Posterior vena cava (tissue), 2 donors: Measurements from ENCODE around the gene NGDN. TPM values are rescaled to one million over a fixed set of nuclear protein-coding genes. Genes with fewer than 3 reads are reported as not detected.
A peak's percentile ranks its signal among the peaks of the same experiment; 100 is the strongest.

Experiments used
- DNase-seq: peaks from one replicate; pipeline ENCODE4 v3.0.0-alpha.2; 2020; ENCODE audit warnings: low spot score
- intact Hi-C, 2 donors: fragments of 100-400 bp; cut with DNase I; formaldehyde crosslinking; loops; one replicate each; pipeline versions ENCODE4 v1.14.1 to v1.14.2; 2022 to 2023
- total RNA-seq, 2 donors: library from RNA; stranded (reverse); fragmentation: NEBNext Ultra II Directional; extraction: Animal tissue kit (Norgen Biotek cat#: 25700); gene quantifications; one replicate each; pipeline ENCODE4 v1.2.1, GENCODE V29; 2021
- donor health status: DM: yes; HTN: yes; CAD: no.
- donor health status: DM: yes; HTN: yes; CAD: no.

Gene NGDN
- total RNA-seq, 2 donors from 2014 or later, result 27.8 to 28.4 TPM

GRCh38 chr14:23513005-23513817 lies 43.7 kb downstream of the NGDN start:
- DNase-seq, result no peak
- intact Hi-C loops, result no loop called here

DNA sequence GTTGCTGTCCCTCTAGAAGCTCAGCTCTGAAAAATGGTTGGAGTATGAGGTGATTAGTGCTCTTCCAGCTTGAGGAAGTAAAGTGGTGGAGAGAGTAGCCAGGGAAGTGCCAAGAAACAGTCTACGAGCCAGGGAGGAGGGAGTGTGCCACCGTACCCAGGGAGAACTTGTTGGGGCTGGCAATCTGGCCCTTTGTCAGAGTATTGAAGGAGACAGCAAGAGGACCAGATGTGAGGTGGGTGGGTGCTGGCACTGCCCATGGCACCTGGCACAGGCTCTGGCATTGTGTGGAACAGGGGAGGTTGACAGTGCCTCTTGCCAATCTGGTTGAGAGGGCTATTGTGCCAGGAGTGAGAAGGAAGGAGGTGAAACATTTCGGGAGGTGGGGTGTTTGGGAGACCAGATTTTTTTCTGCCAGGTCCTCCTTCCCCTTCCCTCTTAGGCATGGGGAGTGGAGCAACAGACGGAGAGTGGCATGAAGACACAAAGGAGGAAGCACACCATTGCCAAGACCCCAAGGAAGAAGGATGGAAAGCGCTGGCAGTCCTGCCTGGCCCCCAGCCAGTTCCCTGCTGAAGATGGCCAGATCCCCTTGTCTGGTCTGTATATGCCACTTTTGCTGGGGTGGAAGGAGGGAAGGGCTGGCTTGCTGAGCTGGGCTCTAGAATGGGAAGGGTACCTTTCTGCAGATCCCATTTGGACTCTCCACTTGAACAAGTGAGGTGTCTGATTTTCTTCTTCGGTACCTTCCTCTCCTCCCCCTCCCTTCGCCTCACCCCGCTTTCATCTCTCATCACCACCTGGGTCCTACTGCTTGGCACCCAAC lies 44.5 kb downstream of the NGDN start:
- DNase-seq, result no peak
- intact Hi-C loops, result no loop called here

GRCh38 chr14:23514644-23514957 lies 45.1 kb downstream of the NGDN start:
- intact Hi-C loops, result no loop called here
- DNase-seq, result no peak

- DNase-seq, result no peak
- intact Hi-C loops, result no loop called here
Measured at GRCh38 chr14:23517650-23518326, 48.3 kb downstream of the NGDN start.

DNA sequence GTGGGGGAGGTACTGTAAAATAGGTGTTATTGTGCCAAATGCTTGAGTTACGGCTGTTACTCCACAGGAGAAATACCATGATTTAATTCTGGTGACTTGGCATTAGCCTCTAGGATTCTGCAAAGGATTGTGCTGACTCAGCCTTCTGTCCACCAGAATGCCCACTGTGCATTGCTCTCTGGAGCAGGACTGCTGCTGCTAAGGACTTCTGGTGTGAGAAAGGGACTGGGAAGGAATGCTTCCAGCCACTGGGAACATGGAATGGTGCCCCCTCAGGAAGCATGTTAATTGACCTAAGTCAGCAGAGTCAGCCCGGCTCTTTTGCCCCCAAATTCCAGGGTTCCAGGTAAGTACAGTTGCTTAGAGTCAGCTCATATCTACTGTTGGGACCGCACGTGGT lies 49.2 kb downstream of the NGDN start:
- no peak for DNase-seq
- intact Hi-C loops, result no loop called here

DNA sequence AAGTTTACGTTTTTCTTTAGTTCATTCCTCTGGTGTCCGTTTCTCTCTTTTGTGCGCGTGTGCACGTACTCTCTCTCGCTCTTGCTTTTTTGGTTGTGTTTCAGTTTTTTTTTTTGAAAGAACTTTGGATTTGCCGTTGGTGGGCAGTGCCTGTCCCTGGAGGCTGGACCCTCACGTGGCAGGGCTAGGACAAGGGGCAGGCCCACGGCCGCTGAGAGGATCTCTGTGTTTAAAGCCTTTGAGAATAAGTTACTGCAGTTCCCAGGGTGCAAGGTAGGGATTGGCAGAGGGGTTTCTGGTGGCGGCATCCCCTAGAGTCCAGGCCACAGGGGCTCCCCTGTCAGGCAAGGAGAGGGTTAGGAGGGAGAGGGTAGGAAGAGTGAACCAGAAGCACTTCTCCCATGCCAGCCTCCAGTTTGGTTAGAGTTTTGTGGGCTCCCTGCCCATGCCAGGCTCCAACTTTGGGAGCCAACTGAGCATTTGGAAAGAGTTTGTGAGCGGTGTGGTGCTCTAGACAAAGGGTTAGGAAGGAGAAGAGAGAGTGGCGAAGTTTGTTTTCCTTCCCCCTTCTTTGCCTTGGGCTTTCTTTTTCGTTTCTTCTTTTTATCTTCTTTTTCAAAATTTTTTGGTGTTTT lies 51.5 kb downstream of the NGDN start:
- DNase-seq, result no peak
- intact Hi-C loops, result no loop called here

DNA sequence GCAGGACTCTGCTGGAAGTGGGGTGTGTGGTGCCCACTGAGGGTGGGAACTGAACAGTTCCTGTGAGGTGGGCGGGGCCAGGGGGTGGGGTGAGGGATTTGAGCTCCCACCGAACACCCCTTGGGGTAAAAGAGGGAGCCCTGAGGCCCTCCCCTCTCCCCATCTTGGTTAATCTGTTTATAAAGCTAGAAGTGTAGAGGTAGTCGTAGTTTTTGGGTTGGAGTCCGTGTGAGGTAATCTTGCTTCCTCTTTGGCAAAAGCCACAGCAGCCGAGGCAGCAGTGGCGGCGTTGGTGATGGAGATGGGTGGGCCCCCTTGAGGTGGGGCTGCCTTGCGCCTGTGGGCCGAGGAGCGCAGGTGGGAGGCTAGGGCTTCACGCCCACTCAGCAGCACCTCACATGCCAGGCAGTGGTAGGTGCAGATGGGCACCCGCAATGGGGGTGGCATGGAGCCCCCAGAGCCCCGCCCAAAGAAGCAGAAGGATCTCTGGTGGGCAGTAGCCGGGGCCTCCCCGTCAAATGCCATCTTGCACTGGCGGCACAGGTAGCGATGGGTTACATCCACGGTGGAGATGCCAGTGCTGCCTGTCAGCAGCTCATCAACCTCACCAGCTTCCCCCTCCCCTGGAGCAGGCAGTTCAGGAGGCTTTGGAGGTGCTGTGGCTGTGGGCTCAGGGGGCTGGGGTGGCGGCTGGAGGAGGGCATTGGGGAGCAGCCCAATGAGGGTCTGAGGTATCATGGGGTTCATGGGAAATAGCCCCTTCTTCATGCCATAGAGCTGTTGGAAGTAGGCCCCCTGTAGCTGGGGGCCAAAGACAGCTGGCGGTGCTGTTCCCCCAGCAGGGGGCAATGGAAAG lies 52.5 kb downstream of the NGDN start:
- intact Hi-C loops, result no loop called here
- peak; percentile 66 for DNase-seq

- intact Hi-C loops, result no loop called here
- peak; percentile 64 for DNase-seq
Measured at GRCh38 chr14:23522643-23523198, 53.2 kb downstream of the NGDN start.

- intact Hi-C loops, result no loop called here
- DNase-seq, result peak; percentile 53
Measured at GRCh38 chr14:23523229-23524016, 53.9 kb downstream of the NGDN start.

GRCh38 chr14:23524954-23525353 lies 55.5 kb downstream of the NGDN start:
- no peak for DNase-seq
- intact Hi-C loops, result no loop called here

GRCh38 chr14:23525611-23526010 lies 56.1 kb downstream of the NGDN start:
- intact Hi-C loops, result no loop called here
- DNase-seq, result no peak

Other genes starting within 250 kb of the NGDN start
- gene RNF212B, start 231.8 kb upstream of the NGDN start, total RNA-seq, result not detected
- gene HOMEZ, start 183.6 kb upstream of the NGDN start, total RNA-seq, result 1 to 10 TPM; 4.9 to 5.2 TPM
- gene PPP1R3E, start 166.8 kb upstream of the NGDN start, total RNA-seq, result 1 to 10 TPM; 8.5 to 9.1 TPM
- gene BCL2L2, start 162.9 kb upstream of the NGDN start, total RNA-seq, result 10 to 100 TPM; 65.6 to 81.7 TPM
- 10 to 100 TPM; 67.9 to 79.0 TPM for gene PABPN1, start 148.2 kb upstream of the NGDN start, total RNA-seq
- 10 to 100 TPM; 17.7 to 30.6 TPM for gene SLC22A17, start 116.8 kb upstream of the NGDN start, total RNA-seq
- 10 to 100 TPM; 19.4 to 20.2 TPM for gene EFS, start 104.5 kb upstream of the NGDN start, total RNA-seq
- gene IL25, start 96.9 kb upstream of the NGDN start, total RNA-seq, result not detected
- under 1 TPM; 0.57 to 0.74 TPM for gene CMTM5, start 92.7 kb upstream of the NGDN start, total RNA-seq
- gene MYH6, start 61.4 kb upstream of the NGDN start, total RNA-seq, result 1 to 10 TPM in 1 of 2 donors, not detected in 1; 1.3 TPM
- gene MYH7, start 34.0 kb upstream of the NGDN start, total RNA-seq, result not detected
- gene ZFHX2, start 82.1 kb downstream of the NGDN start, total RNA-seq, result 1 to 10 TPM; 2.3 to 2.4 TPM
- 10 to 100 TPM; 11.6 to 19.6 TPM for gene THTPA, start 86.6 kb downstream of the NGDN start, total RNA-seq
- gene AP1G2, start 98.1 kb downstream of the NGDN start, total RNA-seq, result 10 to 100 TPM; 31.5 to 36.5 TPM
- 1 to 10 TPM; 4.3 to 5.6 TPM for gene JPH4, start 109.1 kb downstream of the NGDN start, total RNA-seq
- gene DHRS2, start 166.7 kb downstream of the NGDN start, total RNA-seq, result not detected